ENCODE results near the gene MYLK. TPM values are rescaled to one million over a fixed set of nuclear protein-coding genes. Genes with fewer than 3 reads are reported as not detected.

The MYLK gene
- total RNA-seq, 2 donors from 2014 or later: 30.5 to 85.1 TPM

DNA sequence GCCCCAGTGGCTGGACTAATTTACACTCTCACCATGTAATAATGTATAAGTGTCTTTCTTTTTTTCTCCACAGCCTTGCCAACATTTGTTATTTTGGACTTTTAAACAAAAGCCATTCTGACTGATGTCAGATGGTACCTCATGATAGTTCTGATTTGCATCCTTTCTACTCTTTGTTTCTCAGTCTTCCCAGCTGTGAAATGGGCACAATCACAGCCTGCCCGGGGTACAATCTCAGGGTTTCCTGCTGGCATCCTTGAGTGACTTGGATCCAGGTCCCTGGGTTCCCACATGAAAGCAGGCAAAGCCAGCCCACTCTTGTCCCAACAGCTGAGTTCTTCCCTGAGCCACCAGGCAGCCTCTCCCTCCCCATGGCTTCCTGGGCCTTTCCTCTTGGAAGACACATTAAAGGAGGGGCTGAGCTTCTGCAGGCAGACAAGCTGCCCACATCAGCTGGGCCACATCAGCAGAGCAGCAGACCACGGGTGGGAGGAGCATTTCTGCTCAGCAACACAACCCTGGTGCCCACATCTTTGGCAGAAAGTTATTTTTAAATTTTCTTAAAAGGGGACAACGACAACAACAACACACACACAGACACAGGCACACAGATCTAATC lies 82.0 kb downstream of the MYLK start:
- no peak overlapping the region for H3K27ac ChIP-seq
- no peaks in the 10 kb centered on the region for H3K9me3 ChIP-seq
- H3K4me1 ChIP-seq: peaks cover 0 to 10% of the 10 kb centered on the region in 2 donors
- H3K27me3 ChIP-seq: no peaks in the 10 kb centered on the region
- TF ChIP-seq, protein P1, sequence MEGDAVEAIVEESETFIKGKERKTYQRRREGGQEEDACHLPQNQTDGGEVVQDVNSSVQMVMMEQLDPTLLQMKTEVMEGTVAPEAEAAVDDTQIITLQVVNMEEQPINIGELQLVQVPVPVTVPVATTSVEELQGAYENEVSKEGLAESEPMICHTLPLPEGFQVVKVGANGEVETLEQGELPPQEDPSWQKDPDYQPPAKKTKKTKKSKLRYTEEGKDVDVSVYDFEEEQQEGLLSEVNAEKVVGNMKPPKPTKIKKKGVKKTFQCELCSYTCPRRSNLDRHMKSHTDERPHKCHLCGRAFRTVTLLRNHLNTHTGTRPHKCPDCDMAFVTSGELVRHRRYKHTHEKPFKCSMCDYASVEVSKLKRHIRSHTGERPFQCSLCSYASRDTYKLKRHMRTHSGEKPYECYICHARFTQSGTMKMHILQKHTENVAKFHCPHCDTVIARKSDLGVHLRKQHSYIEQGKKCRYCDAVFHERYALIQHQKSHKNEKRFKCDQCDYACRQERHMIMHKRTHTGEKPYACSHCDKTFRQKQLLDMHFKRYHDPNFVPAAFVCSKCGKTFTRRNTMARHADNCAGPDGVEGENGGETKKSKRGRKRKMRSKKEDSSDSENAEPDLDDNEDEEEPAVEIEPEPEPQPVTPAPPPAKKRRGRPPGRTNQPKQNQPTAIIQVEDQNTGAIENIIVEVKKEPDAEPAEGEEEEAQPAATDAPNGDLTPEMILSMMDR (IDR thresholded peaks at IDR 0.05): no peak
- no peak overlapping the region for H3K4me3 ChIP-seq
- no peaks in the 10 kb centered on the region for H3K36me3 ChIP-seq
- no peak for DNase-seq (ENCODE audit: low spot score)

GRCh38 chr3:123801474-123801873 lies 82.7 kb downstream of the MYLK start:
- Histone ChIP-seq H3K36me3 (no peaks in the 10 kb centered on the region), H3K4me1 (peaks cover 0 to 10% of the 10 kb centered on the region in 2 donors), H3K9me3 (no peaks in the 10 kb centered on the region), H3K27me3 (no peaks in the 10 kb centered on the region), H3K4me3 (no peak overlapping the region), H3K27ac (no peak overlapping the region)
- TF ChIP-seq, protein P1 (IDR thresholded peaks at IDR 0.05): no peak
- no peak for DNase-seq (ENCODE audit: low spot score)

DNA sequence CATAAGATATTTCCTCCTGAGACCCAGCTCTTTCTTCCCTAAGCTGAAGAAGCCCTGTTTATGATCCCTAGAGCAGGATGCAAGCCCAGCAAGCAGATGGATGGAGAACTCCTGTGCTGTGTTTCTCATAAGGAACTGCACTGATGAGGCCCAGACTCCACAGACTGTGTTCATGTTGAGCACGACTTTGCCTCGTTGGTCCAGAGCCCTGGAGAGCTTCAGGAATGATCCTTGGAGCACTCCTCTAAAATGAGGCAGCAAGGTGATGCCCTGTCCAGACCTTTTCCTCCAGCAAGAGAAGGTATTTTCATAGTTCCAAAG lies 83.8 kb downstream of the MYLK start:
- TF ChIP-seq, protein P1 (IDR thresholded peaks at IDR 0.05): no peak
- peaks cover 0 to 10% of the 10 kb centered on the region in 2 donors for H3K4me1 ChIP-seq
- no peak overlapping the region for H3K4me3 ChIP-seq
- H3K27ac ChIP-seq: no peak overlapping the region
- no peaks in the 10 kb centered on the region for H3K36me3 ChIP-seq
- no peak for DNase-seq (ENCODE audit: low spot score)
- no peaks in the 10 kb centered on the region for H3K9me3 ChIP-seq
- no peaks in the 10 kb centered on the region for H3K27me3 ChIP-seq

- Histone ChIP-seq H3K4me1 (peaks cover 0 to 10% of the 10 kb centered on the region in 2 donors), H3K4me3 (no peak overlapping the region), H3K9me3 (no peaks in the 10 kb centered on the region), H3K27ac (no peak overlapping the region), H3K27me3 (no peaks in the 10 kb centered on the region), H3K36me3 (no peaks in the 10 kb centered on the region)
- TF ChIP-seq, protein P1 (IDR thresholded peaks at IDR 0.05): no peak
- no peak for DNase-seq (ENCODE audit: low spot score)
Observed at GRCh38 chr3:123799544-123800361, 84.4 kb downstream of the MYLK start.

DNA sequence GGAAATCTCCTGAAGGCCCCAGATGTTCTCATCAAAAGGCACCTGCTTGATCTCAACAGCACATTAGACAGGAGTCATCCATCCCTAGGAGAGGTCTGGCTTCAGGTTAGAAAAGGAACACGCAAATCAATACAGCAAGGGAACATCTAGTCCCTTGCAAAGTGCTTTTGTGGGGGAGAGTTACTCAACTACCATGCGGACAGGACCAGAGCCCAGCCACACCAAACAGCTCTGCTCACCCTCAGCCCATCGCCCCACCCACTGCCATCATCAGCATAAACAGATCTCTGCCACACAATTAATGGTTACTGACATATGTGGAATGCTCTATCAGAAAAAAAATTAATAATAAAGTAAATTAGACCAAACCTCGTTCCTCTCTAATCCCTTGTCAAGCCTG lies 85.6 kb downstream of the MYLK start:
- H3K4me1 ChIP-seq: peaks cover 0 to 10% of the 10 kb centered on the region in 2 donors
- no peak overlapping the region for H3K27ac ChIP-seq
- no peaks in the 10 kb centered on the region for H3K36me3 ChIP-seq
- no peaks in the 10 kb centered on the region for H3K27me3 ChIP-seq
- no peaks in the 10 kb centered on the region for H3K9me3 ChIP-seq
- no peak for DNase-seq (ENCODE audit: low spot score)
- TF ChIP-seq, protein P1 (IDR thresholded peaks at IDR 0.05): no peak
- no peak overlapping the region for H3K4me3 ChIP-seq
